BJ (cell line): Measurements from ENCODE around the gene MTMR8. TPM values are rescaled to one million over a fixed set of nuclear protein-coding genes. Genes with fewer than 3 reads are reported as not detected.

Experiments
- CTCF ChIA-PET: fragments of 350-600 bp; formaldehyde crosslinking; extraction: SDS; loops from one replicate; lab custom pipeline; 2021; ENCODE audit warnings: antibody characterized with exemption, inconsistent platforms; lab: Yijun Ruan, JAX
- POLR2A ChIA-PET: fragments of 300-600 bp; sonication (Branson Sonifier 250); formaldehyde crosslinking; extraction: SDS; loops from one replicate; lab custom pipeline; 2021; ENCODE audit warnings: antibody characterized with exemption; lab: Charles Lee
- DNase-seq: peaks from one replicate; pipeline ENCODE4 v3.0.0-alpha.2; 2011; ENCODE audit warnings: low read depth
- H3K27me3 ChIP-seq: 2 replicates; pipeline ENCODE4 v1.6.0; 2011; ENCODE audit warnings: low read length; ENCODE audit not compliant: control insufficient read depth, insufficient read depth
- H3K36me3 ChIP-seq: 2 replicates; pipeline ENCODE4 v1.5.1; 2011; ENCODE audit warnings: low read length; ENCODE audit not compliant: control insufficient read depth, insufficient read depth
- H3K4me3 ChIP-seq: 2 replicates; pipeline ENCODE4 v1.5.1; 2011; ENCODE audit warnings: low read depth, mild to moderate bottlenecking, control low read depth, low read length
- CTCF ChIP-seq: IDR thresholded peaks from 2 replicates; pipeline ENCODE4 v1.5.1; 2011; ENCODE audit warnings: low read depth, mild to moderate bottlenecking, control low read depth, inconsistent platforms, low read length, moderate library complexity; ENCODE audit not compliant: insufficient read depth
- polyA plus RNA-seq: library from polyadenylated mRNA; depleted of rRNA; stranded (reverse); fragments of >200 nt; gene quantifications from 2 replicates; pipeline ENCODE4 v1.2.3, GENCODE V29; 2011; rRNA removed

The MTMR8 gene
- polyA plus RNA-seq, 1 experiment, result not detected

GRCh38 chrX:64265265-64265664, 130.0 kb downstream of the MTMR8 start:
- no peak for TF ChIP-seq CTCF
- ChIA-PET CTCF (no interaction called here), POLR2A (no interaction called here)
- no peak for DNase-seq
- Histone ChIP-seq H3K27me3 (no peaks in the 10 kb centered on the region), H3K36me3 (no peaks in the 10 kb centered on the region), H3K4me3 (no peak overlapping the region)

GRCh38 chrX:64230123-64230970, 164.9 kb downstream of the MTMR8 start, which contains the start of gene ASB12:
Gene ASB12, minus strand, starts transcription at chrX:64230607. Its CDS starts 4,957 bp downstream, at chrX:64225650.
- H3K36me3 ChIP-seq, result no peaks in the 10 kb centered on the region
- no peaks in the 10 kb centered on the region for H3K27me3 ChIP-seq
- POLR2A ChIA-PET, result no interaction called here
- no peak for DNase-seq
- no peak within 1 kb of the TSS for H3K4me3 ChIP-seq
- CTCF ChIA-PET, result no interaction called here
- no peak for TF ChIP-seq CTCF

- TF ChIP-seq CTCF, result no peak
- ChIA-PET CTCF (interaction anchor here (0.6 kb wide), 1 partner anchor 79 kb away, joined by 4 read pairs; no protein-coding TSS in a partner anchor), POLR2A (no interaction called here)
- no peak overlapping the region for H3K4me3 ChIP-seq
- no peaks in the 10 kb centered on the region for H3K27me3 ChIP-seq
- no peak for DNase-seq
- H3K36me3 ChIP-seq, result no peaks in the 10 kb centered on the region
Measured at GRCh38 chrX:64229154-64229553, 166.1 kb downstream of the MTMR8 start.

Other genes starting within 250 kb of the MTMR8 start
- gene AMER1, start 189.7 kb downstream of the MTMR8 start, polyA plus RNA-seq, result 1.2 and 1.3 TPM in 2 replicates
- 0.06 TPM in 1 of 2 replicates, not detected in the other for gene ASB12, start 164.8 kb downstream of the MTMR8 start, polyA plus RNA-seq